ENCODE measurements around the gene SPSB1. TPM values are rescaled to one million over a fixed set of nuclear protein-coding genes. Genes with fewer than 3 reads are reported as not detected.

Gene SPSB1
- total RNA-seq, 1 donor = 23.2 TPM

- DNase-seq (ENCODE audit: insufficient read length, low spot score, missing footprints) = no peak
- H3K27me3 ChIP-seq (ENCODE audit: insufficient read depth, low read length) = no peaks in the 10 kb centered on the region
- H2AFZ ChIP-seq (ENCODE audit: low read length) = no peak overlapping the region
- no peak for TF ChIP-seq CTCF (IDR thresholded peaks at IDR 0.05; ENCODE audit: extremely low read depth, low read depth, low read length)
- no peak overlapping the region for H3K4me3 ChIP-seq (ENCODE audit: insufficient read depth, low read length)
- peaks cover 15% of the 10 kb centered on the region for H3K4me1 ChIP-seq (ENCODE audit: insufficient read depth, low read length)
- no peak overlapping the region for H3K4me2 ChIP-seq (ENCODE audit: insufficient read depth, low read length)
- H3K79me2 ChIP-seq (ENCODE audit: insufficient read depth, low read length) = peaks cover 51% of the 10 kb centered on the region
- no peak overlapping the region for H3K27ac ChIP-seq (ENCODE audit: low read depth, low read length)
- H4K20me1 ChIP-seq (ENCODE audit: insufficient read depth, low read length) = peaks cover 3% of the 10 kb centered on the region
- no peaks in the 10 kb centered on the region for H3K9me3 ChIP-seq (ENCODE audit: low read depth, low read length)
- peaks cover 19% of the 10 kb centered on the region for H3K36me3 ChIP-seq (ENCODE audit: insufficient read depth, low read length)
Observed at GRCh38 chr1:9245230-9245619, 47.5 kb upstream of the SPSB1 start.

- Histone ChIP-seq H3K27ac (ENCODE audit: low read depth, low read length) (no peak overlapping the region), H3K79me2 (ENCODE audit: insufficient read depth, low read length) (peaks cover 51% of the 10 kb centered on the region), H3K27me3 (ENCODE audit: insufficient read depth, low read length) (no peaks in the 10 kb centered on the region), H4K20me1 (ENCODE audit: insufficient read depth, low read length) (peaks cover 3% of the 10 kb centered on the region), H3K36me3 (ENCODE audit: insufficient read depth, low read length) (peaks cover 15% of the 10 kb centered on the region), H3K4me2 (ENCODE audit: insufficient read depth, low read length) (no peak overlapping the region), H3K4me3 (ENCODE audit: insufficient read depth, low read length) (no peak overlapping the region), H2AFZ (ENCODE audit: low read length) (no peak overlapping the region), H3K9me3 (ENCODE audit: low read depth, low read length) (no peaks in the 10 kb centered on the region), H3K4me1 (ENCODE audit: insufficient read depth, low read length) (peaks cover 11% of the 10 kb centered on the region)
- TF ChIP-seq CTCF (IDR thresholded peaks at IDR 0.05; ENCODE audit: extremely low read depth, low read depth, low read length) = no peak
- no peak for DNase-seq (ENCODE audit: insufficient read length, low spot score, missing footprints)
Observed at GRCh38 chr1:9245661-9246060, 47.0 kb upstream of the SPSB1 start.

- Histone ChIP-seq H2AFZ (ENCODE audit: low read length) (no peak overlapping the region), H4K20me1 (ENCODE audit: insufficient read depth, low read length) (peaks cover 3% of the 10 kb centered on the region), H3K27ac (ENCODE audit: low read depth, low read length) (no peak overlapping the region), H3K4me1 (ENCODE audit: insufficient read depth, low read length) (peaks cover 5% of the 10 kb centered on the region), H3K36me3 (ENCODE audit: insufficient read depth, low read length) (peaks cover 13% of the 10 kb centered on the region), H3K4me2 (ENCODE audit: insufficient read depth, low read length) (no peak overlapping the region), H3K79me2 (ENCODE audit: insufficient read depth, low read length) (peaks cover 51% of the 10 kb centered on the region), H3K4me3 (ENCODE audit: insufficient read depth, low read length) (no peak overlapping the region), H3K27me3 (ENCODE audit: insufficient read depth, low read length) (no peaks in the 10 kb centered on the region), H3K9me3 (ENCODE audit: low read depth, low read length) (no peaks in the 10 kb centered on the region)
- TF ChIP-seq CTCF (IDR thresholded peaks at IDR 0.05; ENCODE audit: extremely low read depth, low read depth, low read length) = no peak
- DNase-seq (ENCODE audit: insufficient read length, low spot score, missing footprints) = peak; percentile 66
Observed at GRCh38 chr1:9246215-9246614, 46.5 kb upstream of the SPSB1 start.

- H3K36me3 ChIP-seq (ENCODE audit: insufficient read depth, low read length) = peaks cover 22% of the 10 kb centered on the region
- H2AFZ ChIP-seq (ENCODE audit: low read length) = no peak overlapping the region
- no peaks in the 10 kb centered on the region for H3K27me3 ChIP-seq (ENCODE audit: insufficient read depth, low read length)
- TF ChIP-seq CTCF (IDR thresholded peaks at IDR 0.05; ENCODE audit: extremely low read depth, low read depth, low read length) = no peak
- H3K4me3 ChIP-seq (ENCODE audit: insufficient read depth, low read length) = no peak overlapping the region
- H3K4me2 ChIP-seq (ENCODE audit: insufficient read depth, low read length) = no peak overlapping the region
- H3K9me3 ChIP-seq (ENCODE audit: low read depth, low read length) = no peaks in the 10 kb centered on the region
- H3K4me1 ChIP-seq (ENCODE audit: insufficient read depth, low read length) = peaks cover 4% of the 10 kb centered on the region
- no peak overlapping the region for H3K27ac ChIP-seq (ENCODE audit: low read depth, low read length)
- H3K79me2 ChIP-seq (ENCODE audit: insufficient read depth, low read length) = peaks cover 49% of the 10 kb centered on the region
- H4K20me1 ChIP-seq (ENCODE audit: insufficient read depth, low read length) = peaks cover 3% of the 10 kb centered on the region
- DNase-seq (ENCODE audit: insufficient read length, low spot score, missing footprints) = peak; percentile 51
Observed at GRCh38 chr1:9246841-9247785, 45.6 kb upstream of the SPSB1 start.
